GM12872 (cell line): ENCODE data around the gene AFF2.

Source experiments
- TF ChIP-seq, protein P1 (sequence below): IDR thresholded peaks from 3 replicates; pipeline ENCODE4 v1.5.1; 2011; ENCODE audit warnings: low read depth, mild to moderate bottlenecking, low read length, moderate library complexity; ENCODE audit not compliant: insufficient read depth

AFF2 gene

DNA sequence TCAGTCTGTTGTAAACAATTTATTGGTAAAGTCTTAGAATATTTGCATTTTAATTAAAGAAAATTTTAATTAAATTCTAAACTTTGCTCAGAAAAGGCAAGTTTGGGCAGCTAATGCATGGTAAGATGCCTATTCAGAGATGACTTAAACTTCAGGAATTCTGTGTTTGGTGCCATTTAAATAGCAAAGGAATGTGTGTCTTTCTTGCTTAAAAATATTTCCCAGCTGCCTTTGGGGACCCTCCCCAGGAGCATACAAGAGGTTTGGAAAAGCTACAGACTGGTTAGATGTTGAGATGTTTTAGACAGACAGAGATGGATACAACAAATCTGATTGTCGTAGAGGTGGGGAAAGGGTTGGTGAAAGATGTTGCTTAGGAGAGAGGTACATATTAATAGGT is 36.5 kb downstream of the AFF2 start:
- TF ChIP-seq, protein P1, sequence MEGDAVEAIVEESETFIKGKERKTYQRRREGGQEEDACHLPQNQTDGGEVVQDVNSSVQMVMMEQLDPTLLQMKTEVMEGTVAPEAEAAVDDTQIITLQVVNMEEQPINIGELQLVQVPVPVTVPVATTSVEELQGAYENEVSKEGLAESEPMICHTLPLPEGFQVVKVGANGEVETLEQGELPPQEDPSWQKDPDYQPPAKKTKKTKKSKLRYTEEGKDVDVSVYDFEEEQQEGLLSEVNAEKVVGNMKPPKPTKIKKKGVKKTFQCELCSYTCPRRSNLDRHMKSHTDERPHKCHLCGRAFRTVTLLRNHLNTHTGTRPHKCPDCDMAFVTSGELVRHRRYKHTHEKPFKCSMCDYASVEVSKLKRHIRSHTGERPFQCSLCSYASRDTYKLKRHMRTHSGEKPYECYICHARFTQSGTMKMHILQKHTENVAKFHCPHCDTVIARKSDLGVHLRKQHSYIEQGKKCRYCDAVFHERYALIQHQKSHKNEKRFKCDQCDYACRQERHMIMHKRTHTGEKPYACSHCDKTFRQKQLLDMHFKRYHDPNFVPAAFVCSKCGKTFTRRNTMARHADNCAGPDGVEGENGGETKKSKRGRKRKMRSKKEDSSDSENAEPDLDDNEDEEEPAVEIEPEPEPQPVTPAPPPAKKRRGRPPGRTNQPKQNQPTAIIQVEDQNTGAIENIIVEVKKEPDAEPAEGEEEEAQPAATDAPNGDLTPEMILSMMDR = no peak

DNA sequence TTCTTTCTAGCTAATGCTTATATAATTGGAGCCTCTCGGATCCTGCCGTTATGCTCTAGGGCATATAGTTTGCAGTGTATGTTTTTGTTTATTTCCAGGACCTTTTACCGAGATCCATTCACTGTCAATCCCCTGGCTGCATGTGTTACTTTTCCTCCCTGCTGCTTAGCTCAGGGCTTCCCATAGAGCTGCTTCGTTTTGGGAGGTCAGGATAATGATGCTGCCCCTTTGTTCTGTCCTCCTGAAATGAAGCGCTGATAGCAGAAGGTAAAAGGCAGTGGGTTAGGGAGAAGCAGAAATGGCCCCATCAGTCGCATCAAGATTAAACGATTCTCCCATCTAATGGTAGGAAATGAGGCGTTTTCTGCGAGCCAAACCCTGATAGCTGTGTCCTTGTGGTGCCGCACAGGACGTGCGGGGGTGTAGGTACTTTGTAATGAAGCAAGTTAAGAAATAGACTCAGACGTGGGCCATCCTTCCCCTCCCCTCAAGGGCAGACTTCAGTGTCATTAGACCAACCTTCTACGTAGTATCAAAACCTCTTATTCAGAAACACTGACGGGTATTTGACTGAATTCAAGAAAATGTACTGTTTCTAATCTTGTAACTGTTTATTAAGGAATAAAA is 37.3 kb downstream of the AFF2 start:
- TF ChIP-seq, protein P1 = no peak

DNA sequence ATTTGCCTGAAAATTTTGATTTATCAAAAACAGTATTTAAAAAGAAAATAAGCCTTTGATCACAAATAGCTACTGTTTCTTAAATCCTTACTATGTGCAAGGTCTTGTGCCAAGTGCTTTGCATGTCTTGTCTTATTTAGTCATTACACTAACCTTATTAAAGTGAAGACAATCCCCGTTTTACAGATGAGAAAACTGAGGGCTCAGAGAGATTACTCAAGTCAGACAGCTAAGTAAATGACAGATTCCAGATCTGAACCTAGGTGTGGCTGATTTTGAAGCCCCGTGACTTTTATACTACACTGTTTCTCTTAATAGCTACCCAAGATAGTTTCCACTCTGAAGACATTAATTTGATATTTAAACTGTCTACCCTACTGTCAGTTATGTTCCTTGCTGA is 38.2 kb downstream of the AFF2 start:
- TF ChIP-seq, protein P1 = no peak

DNA sequence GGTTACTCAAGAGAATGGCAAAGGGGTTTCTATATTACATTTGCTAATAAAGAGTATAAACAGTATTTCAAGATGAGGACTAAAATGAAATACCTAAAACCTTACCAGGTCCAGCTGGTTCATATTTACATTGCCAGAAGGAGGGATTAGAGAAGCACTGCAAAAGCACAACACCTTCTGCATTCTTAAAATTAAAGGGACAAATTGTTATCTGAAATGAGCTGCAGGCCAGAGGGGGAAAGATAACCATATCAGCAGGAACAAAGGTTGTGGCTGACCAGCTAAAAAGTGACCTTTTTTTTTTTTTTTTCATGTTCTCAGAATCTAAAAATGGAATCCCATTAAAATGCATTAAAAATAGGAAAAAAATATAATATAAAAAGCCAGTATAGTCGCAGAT is 39.7 kb downstream of the AFF2 start:
- TF ChIP-seq, protein P1 = no peak

DNA sequence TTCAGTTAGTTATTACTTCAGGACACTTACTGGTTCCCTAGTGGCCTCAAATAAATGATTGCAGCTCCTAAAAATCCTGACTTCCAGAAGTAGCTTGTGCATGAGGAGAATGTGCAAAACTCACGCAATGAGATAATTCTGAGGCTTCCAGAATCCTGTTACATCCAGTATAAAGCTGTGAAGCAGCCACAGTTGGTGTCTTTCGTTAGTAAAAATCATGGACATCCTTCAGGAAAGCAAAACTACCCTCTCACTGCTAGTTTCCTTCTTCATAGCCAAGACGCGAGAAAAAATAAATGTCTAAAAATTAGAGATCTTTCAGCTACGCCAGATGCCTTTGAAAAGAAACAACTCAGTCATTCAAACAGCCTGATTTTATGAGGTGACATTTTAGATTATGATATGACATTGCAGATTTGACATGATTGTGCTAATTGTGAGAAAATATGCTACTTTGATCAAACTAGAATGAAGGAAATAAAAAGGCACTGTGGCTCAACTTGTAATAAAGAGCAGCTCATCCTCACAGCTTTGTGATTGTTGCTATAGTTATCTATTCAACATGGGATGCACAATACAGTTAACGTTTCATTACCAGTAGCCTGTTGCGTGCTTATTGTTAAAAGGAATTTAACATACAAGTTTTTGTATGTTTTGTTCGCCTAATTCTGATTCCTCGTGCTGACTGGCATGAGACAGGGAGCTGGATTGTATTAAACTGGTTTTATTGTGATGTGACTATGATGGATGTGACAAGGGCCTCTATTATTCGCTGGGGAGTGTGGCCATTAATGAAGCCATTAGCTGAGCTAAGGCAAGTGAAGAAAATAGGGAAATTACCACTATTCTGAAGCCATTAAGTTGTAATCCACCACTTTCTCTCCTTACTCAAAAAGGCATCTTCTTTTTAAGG is 40.5 kb downstream of the AFF2 start:
- TF ChIP-seq, protein P1 = no peak

DNA sequence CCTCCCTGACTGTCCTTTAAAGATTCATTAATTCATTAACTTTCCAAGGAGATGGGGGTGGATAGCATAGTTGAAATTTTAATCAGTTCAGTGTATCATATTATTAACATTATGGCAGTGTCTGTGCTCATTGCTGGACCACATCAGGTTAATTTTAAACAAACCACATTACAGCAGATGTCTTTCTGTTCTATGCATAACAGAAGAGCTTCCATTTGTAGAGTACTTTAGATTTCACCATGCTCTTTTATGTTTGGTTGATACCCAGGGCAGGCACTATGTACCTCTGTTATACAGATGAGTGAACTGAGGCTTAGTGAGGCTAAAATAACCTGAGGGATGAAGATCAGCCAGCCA is 41.1 kb downstream of the AFF2 start:
- TF ChIP-seq, protein P1 = no peak

DNA sequence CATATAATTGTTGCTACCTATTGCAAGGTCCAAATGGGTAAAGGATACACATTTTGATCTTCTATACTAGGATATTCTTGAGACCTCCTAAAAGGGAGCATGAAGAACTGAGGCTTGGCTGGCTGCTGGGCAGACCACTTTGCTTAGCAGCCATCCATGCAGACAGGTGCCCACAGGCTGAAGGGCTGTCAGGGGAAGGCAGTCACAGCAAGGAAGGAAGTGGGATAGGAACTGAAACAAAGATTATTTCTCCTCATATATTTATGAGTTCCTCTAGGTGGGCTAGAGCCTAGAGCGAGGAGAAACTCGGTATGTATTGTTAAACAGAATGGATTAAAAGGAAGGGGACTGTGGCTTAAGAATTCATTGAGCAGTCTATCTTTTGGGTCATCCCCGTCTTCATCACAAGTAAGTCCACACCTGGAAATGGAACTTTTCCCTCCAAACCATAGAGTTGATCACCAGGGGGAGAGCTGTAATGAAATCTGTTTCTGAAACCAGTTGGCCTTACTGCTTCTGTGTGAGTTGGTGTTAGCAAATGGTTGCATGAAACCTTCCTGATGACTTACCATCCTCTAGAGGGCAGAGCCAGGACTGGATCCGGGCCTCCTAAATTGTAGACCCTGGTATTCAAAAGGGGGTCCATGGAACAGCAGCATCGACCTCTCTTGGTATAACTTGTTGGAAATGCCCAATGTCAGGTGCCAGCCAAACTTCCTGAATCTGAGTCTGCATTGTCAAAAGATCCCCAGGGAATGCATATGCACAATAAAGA is 42.3 kb downstream of the AFF2 start:
- TF ChIP-seq, protein P1 = 0 out of 3 replicates have a peak, but pooled peaks have one; percentile 4
